ENCODE results near the gene PHLDB1. TPM values are rescaled to one million over a fixed set of nuclear protein-coding genes. Genes with fewer than 3 reads are reported as not detected.
A peak's percentile ranks its signal among the peaks of the same experiment; 100 is the strongest.

Gene PHLDB1
- total and polyA plus RNA-seq, 2 of the 8 experiments (the other 6 are each of a cell fraction or from before 2014, with no cell fraction given): 53.9 to 74.8 TPM

GRCh38 chr11:118621071-118621783 is 13.8 kb downstream of the PHLDB1 start:
- CTCF ChIA-PET (ENCODE audit: partially characterized antibody): interaction anchor here (0.7 to 10.4 kb wide), 9 partner anchors 12 to 84 kb away, joined by 3 to 155 read pairs (median 4); partner anchors contain the start of gene PHLDB1
- TF ChIP-seq TBP (IDR thresholded peaks at IDR 0.05; ENCODE audit: low read depth, low read length): 0 out of 2 replicates have a peak, but pooled peaks have one; percentile 8
- no peak for TF ChIP-seq CTCF (IDR thresholded peaks at IDR 0.05; ENCODE audit: control extremely low read depth in 1 of 3, insufficient read depth in 1 of 3, low read depth in 1 of 3, low read length in 3 of 3)
- TF ChIP-seq SP1 (IDR thresholded peaks at IDR 0.05; ENCODE audit: low read depth, low read length): peak; percentile 63
- TF ChIP-seq POLR2AphosphoS5 (IDR thresholded peaks at IDR 0.05; ENCODE audit: low read depth, low read length): no peak
- TF ChIP-seq SIN3A (conservative IDR thresholded peaks at IDR 0.05 in 1 of 2, IDR thresholded peaks at IDR 0.05 in 1 of 2; ENCODE audit: low read depth in 1 of 2, low read length in 2 of 2): peak in 1 of 2 experiments; percentile 16; a peak in 1 of 4 replicates
- TF ChIP-seq CBX5 (IDR thresholded peaks at IDR 0.05; ENCODE audit: low read depth, low read length): no peak
- TF ChIP-seq GTF2F1 (IDR thresholded peaks at IDR 0.05; ENCODE audit: borderline replicate concordance, low read depth, low read length): no peak; the same call in 1 of the 2 replicates

More at GRCh38 chr11:118621071-118621783, 13.8 kb downstream of the PHLDB1 start:
- Histone ChIP-seq H4K20me1 (replicated peaks in 1 of 2; ENCODE audit: control insufficient read depth in 1 of 2, insufficient read depth in 2 of 2, low read length in 2 of 2) (peaks cover 0 to 5% of the 10 kb centered on the region in 2 experiments), H3K4ac (replicated peaks; ENCODE audit: insufficient read length, low read depth, low read length) (peak overlapping the region; percentile 55), H2AFZ (ENCODE audit: low read length) (no peak overlapping the region), H3K56ac (replicated peaks; ENCODE audit: insufficient read length, low read depth, low read length) (peak overlapping the region; percentile 24), H3K18ac (ENCODE audit: extremely low read depth, low read length) (peak overlapping the region; percentile 95), H3K4me1 (replicated peaks in 1 of 4; ENCODE audit: control insufficient read depth in 3 of 4, insufficient read depth in 4 of 4, low read length in 3 of 4) (peaks cover 5 to 39% (median 30%) of the 10 kb centered on the region in 4 experiments), H4K91ac (replicated peaks; ENCODE audit: insufficient read length, low read length) (peak overlapping the region; percentile 90), H3K27ac (ENCODE audit: low read depth, low read length) (peak overlapping the region; percentile 50; the same call in 1 of the 2 replicates), H2BK5ac (ENCODE audit: low read depth, low read length) (peak overlapping the region; percentile 95), H3K23me2 (ENCODE audit: low read depth, low read length) (peaks cover 7% of the 10 kb centered on the region), H3K36me3 (ENCODE audit: control insufficient read depth in 2 of 4, insufficient read depth in 4 of 4, low read length in 3 of 4) (peaks cover 0 to 10% (median 5%) of the 10 kb centered on the region in 4 experiments; a peak in 4 of 8 replicates), H3K9me3 (ENCODE audit: insufficient read depth in 2 of 2, low read depth in 1 of 2, low read length in 1 of 2) (no peaks in the 10 kb centered on the region), H2BK20ac (ENCODE audit: low read length) (0 out of 2 replicates have a peak overlapping the region, but pooled peaks have one; percentile 93), H3K23ac (ENCODE audit: insufficient read length) (no peak overlapping the region), H2BK120ac (replicated peaks; ENCODE audit: low read depth, low read length) (peak overlapping the region; percentile 36), H3K4me2 (ENCODE audit: insufficient read depth in 1 of 2, low read depth in 2 of 2, low read length in 2 of 2) (peak overlapping the region; percentile 97), H4K5ac (ENCODE audit: insufficient read length, low read depth, low read length) (peak overlapping the region; percentile 73), H3K4me3 (ENCODE audit: extremely low read depth in 1 of 4, insufficient read depth in 2 of 4, low read depth in 3 of 4, low read length in 4 of 4) (peak overlapping the region; percentile 41 to 82 (median 70)), H2BK15ac (ENCODE audit: low read length) (peak overlapping the region; percentile 94), H2AK5ac (ENCODE audit: low read depth, low read length) (peak overlapping the region; percentile 76; the same call in 1 of the 2 replicates), H3K79me2 (ENCODE audit: control insufficient read depth in 1 of 2, insufficient read depth in 2 of 2, low read length in 2 of 2) (peaks cover 7 to 27% of the 10 kb centered on the region in 2 experiments; a peak in 2 of 4 replicates), H3K79me1 (ENCODE audit: low read depth, low read length) (peaks cover 15% of the 10 kb centered on the region), H4K8ac (ENCODE audit: extremely low read depth, insufficient read depth, low read length) (peak overlapping the region; percentile 64), H2BK12ac (ENCODE audit: low read depth, low read length) (peak overlapping the region; percentile 60), H3K14ac (ENCODE audit: insufficient read length) (no peak overlapping the region), H3K27me3 (replicated peaks in 1 of 4; ENCODE audit: control insufficient read depth in 3 of 4, extremely low read depth in 1 of 4, insufficient read depth in 3 of 4, low read length in 3 of 4) (no peaks in the 10 kb centered on the region), H3K9ac (replicated peaks in 1 of 4; ENCODE audit: extremely low read depth in 1 of 4, low read depth in 3 of 4, low read length in 3 of 4) (peak overlapping the region; percentile 50 to 71 (median 64))
- peak in 1 of 2 experiments; percentile 89 for DNase-seq (ENCODE audit: low read depth in 1 of 2, low spot score in 2 of 2)
- no peak for FAIRE-seq
- POLR2A ChIA-PET (ENCODE audit: partially characterized antibody): interaction anchor here (0.8 to 28.7 kb wide), 9 partner anchors 9 to 170 kb away, joined by 3 to 574 read pairs (median 4); partner anchors contain the start of genes DDX6 and PHLDB1
- WGBS, 2 experiments (ENCODE audit: extremely low coverage in 1 of 2, insufficient coverage in 1 of 2, insufficient read length in 1 of 2, insufficient replicate concordance in 2 of 2, low coverage in 1 of 2, low lambda C conversion rate in 2 of 2, missing lambda C conversion rate in 1 of 2): 0% methylated on average over 7 of the region's 38 CpGs; no CpG with 5 or more reads in 1 of the 2 experiments

Data from H1 (cell line).